K562 treated with DMSO at 1 percent for 48 hours (cell line): ENCODE results near the gene NPNT. TPM values are rescaled to one million over a fixed set of nuclear protein-coding genes. Genes with fewer than 3 reads are reported as not detected.

Source experiments
- total RNA-seq: library from RNA; unstranded; fragments of 300-600 nt; gene quantifications from 2 replicates; pipeline ENCODE4 v1.2.3, GENCODE V29; 2022; ENCODE audit warnings: low replicate concordance; ENCODE audit errors: extremely low read depth

NPNT gene
- not detected in 2 replicates for total RNA-seq

GRCh38 chr4:105894660-105895582, at the start of gene NPNT:
Gene NPNT (plus strand): TSS chr4:105895471. CDS start chr4:105895653, 182 bp downstream.

Other genes with a start within 250 kb of the NPNT start
- gene INTS12, start 186.8 kb upstream of the NPNT start, total RNA-seq = not detected in 2 replicates
- not detected in 2 replicates for gene GSTCD, start 186.7 kb upstream of the NPNT start, total RNA-seq